Stimulated activated CD8-positive, alpha-beta memory T cell treated with anti-CD3 and anti-CD28 coated beads, Interleukin-12 subunit alpha, Interleukin-12 subunit beta, amount 100 ng/mL, for 4 hours (primary cell): ENCODE data around the gene GABRG3.
"Not testable (repeated sequence)": the region's sequence is repeated elsewhere in the genome, so short reads cannot be mapped to it uniquely, and the experiment has no call there.

Experiments used
- DNase-seq: peaks from one replicate; pipeline ENCODE4 v3.0.0-alpha.2; 2020; ENCODE audit warnings: low read depth

GABRG3 gene

DNA sequence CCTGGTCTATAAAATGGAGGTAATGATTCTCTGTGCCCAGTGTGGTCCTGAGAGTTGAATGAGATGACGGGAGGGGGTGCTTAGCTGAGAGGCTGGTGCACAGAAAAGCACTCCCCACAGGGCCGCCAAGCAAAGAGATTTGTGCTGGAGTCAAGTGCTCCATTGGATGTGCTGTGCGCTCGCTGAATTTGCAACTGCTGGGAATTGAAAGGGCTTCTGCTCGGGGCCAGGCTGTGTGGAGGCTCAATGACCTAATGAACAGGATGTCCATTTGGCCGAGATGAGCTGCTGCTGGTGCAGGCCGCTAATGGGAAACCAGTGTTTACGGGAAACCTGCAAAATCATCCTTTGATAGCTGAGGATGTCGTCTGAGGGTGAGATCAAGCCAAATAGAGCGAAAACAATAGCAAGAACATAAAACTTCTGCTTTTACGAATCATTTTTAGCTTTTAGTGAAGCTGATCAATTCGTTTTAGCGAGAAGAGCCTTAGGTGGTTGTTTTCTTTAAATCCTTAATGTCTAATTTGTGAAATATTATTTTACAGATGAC lies 211.7 kb downstream of the GABRG3 start:
- DNase-seq = no peak

DNA sequence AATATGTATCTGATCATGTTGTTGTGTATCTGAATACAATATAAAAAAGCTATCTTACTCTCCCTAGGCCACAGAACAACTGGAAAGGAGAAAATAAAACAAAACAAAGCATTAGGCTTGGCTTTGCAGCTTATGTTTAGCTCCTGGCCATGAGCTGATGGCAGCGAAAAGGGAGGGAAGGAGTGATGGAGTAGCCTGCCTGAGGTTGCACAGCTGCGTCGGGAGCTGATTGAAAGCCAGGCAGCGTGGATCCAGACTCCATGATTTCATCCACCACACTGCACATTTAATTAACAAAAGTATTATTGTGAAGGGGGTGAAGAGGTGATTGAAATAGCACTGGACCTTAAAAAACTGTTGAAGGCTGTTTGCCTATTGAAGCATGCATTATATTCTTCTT lies 212.2 kb downstream of the GABRG3 start:
- no peak for DNase-seq

DNA sequence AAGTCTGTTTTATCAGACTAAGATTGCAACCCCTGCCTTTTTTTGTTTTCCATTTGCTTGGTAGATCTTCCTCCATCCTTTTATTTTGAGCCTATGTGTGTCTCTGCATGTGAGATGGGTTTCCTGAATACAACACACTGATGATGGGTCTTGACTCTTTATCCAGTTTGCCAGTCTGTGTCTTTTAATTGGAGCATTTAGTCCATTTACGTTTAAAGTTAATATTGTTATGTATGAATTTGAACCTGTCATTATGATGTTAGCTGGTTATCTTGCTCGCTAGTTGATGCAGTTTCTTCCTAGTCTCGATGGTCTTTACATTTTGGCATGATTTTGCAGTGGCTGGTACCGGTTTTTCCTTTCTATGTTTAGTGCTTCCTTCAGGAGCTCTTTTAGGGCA lies 220.5 kb downstream of the GABRG3 start:
- DNase-seq = not testable (repeated sequence)

DNA sequence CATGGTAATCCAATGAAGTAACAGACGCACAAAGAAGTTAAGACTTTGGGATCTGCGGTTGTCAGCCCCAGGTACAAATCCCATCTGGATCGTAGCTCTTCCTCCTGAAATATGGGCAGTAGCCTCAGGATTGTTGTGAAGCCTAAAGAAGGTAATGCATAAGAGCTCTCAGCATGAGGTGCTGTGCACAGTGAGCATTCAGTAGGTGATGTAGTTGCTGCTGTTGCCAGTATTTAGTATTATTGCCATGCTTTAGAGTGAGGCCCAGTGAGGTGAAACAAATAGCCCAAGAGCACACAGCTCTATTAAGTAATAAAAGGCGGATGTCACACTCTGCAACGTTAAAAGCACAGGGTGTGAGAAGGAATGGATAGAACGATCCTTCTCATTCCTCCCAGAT lies 225.7 kb downstream of the GABRG3 start:
- DNase-seq = no peak

DNA sequence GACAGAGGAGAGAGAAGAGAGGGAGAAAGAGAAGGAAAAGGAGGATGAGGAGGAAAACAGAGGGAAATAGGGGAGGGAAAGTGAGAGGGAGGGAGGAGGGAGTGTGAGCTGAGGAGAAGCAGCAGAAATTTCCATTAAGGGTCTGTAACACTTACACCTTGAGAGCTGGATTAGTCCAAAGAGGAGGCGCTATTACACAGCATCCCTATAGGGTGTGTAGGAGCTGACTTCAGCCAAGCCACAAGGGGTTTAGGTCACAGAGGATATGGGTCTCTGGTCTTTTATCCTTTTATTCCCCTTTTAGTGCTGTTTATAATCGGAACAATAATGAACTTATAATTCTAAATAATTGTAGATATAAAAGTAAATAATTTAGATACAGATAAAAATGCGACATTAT lies 230.4 kb downstream of the GABRG3 start:
- no peak for DNase-seq

DNA sequence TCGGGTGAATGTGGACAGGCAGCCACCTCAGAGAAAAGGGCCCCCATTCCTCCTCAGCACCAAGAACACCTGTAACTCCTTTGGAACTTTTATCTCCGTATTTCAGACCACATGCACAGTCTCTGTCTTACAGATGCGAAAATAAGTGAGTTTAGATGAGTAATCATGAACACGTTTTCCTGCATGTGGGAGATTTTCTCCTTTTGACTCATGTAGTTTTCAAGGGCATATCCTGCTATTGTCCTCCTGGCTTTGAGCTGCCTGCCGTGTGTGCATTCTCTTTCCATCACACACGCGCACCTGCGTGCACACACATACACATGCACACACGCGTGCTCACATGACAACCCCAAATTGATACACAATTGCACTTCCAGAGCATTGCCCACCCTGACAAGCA lies 239.2 kb downstream of the GABRG3 start:
- DNase-seq = no peak

DNA sequence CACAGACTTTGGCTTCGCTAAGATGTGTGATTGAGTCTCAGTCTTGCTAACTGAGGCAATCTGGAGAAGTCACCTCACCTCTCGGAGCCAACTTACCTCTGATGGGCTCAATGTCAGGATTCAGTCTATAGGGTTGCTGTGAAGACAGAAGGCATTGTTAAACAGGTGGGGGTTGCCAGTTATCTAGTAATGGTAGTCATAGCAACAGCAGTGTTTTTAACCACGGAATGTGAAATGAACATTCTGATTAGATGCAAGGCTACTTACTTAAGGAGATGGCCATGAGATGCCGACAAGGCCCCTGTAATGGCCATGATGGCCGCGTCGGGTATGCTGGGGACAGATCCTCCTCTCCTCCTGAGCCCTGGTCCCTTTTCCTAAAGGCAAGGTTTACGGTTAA lies 243.1 kb downstream of the GABRG3 start:
- no peak for DNase-seq

DNA sequence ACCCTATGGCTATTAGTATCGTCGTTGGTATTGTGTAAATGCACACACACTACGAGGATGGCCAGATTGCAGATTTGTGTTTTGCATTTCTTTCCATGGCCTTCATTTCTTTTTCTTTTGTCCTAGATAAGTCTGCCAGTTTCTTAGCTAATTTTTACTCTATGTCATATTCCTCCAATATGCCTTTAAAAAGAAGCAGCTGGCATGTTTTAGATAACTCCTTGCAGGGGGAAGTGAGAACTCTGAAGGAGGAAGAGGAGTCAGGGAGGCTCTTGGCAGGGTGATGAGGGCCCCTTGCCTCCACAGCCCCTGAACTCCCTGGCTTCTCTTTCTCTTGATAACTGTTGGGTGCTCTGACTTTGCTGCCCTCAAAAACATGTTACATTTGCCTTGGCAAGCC lies 244.0 kb downstream of the GABRG3 start:
- DNase-seq = no peak

DNA sequence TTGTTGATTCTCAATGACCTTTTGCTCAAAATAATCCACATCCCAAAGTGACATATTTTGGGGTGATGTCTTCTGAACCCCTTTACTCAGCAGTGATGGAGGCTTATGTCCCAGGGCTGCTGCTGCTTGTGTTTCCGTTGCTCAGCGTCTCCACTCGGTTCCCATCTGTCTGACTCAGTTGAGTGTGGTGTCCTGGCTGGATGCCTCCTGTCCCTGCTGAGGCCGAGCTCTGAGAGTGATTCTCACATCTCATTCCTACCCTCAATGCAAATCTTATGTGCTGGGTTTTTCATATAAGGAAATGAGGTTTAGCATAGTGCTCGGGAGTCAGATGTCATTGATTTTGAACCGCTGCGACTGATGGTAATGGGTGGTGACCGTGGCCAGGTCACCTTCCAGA lies 247.4 kb downstream of the GABRG3 start:
- DNase-seq = no peak

DNA sequence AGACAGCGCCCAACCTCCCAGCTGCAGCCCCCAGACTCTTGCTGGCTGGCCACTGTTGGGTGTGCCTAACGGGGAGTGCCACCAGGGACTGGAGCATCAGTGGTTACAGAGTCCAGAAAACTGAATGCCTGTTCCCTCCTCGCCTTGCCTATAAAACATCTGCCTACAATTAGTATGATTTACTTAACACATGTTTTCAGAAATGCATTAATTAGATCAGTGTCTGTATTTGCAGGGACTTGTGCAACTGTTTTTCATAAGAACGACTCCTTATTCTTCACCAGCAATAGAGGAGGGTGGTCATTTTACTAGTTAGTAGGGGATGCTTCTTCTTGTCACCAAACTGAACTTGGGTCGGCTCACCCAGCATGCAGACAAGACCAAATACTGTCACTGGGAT lies 248.7 kb downstream of the GABRG3 start:
- DNase-seq = no peak

DNA sequence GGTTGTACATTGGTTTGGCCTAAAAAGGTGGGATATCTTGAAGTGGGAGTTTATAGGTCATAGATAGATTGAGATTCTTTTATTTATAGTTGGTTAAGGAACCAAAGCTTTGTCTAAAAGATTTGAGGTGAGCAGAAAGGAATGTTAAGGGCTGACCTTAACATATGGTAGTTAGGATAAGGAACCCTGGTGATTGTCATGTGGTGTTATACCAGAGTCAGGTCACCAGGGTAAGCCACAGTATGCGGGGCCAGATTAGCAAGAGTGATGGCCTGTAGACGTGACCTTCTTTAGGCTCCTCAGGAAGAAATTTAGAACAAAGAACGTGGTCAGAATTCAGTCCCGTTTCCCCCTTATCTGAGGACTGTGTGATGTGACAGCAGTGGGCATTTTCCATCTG lies 249.2 kb downstream of the GABRG3 start:
- no peak for DNase-seq

DNA sequence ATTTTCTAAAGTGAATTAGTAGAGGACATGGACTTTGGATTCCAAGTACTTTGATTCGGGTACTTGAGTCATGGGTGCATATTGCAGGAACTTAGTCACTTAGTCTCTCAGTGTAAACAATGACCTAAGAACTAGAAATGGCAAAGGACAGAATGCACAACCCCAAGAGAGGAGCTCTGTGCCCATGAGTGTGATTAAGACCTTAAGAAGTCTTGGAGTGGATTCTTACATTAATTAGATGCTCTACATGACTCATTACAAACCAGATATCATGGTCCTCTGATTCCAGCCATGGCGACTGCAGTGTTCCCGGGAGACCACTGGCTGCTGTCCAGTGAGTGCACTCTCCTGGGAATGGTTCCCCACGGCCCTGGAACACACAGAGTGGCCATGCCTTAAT lies 251.5 kb downstream of the GABRG3 start:
- no peak for DNase-seq

DNA sequence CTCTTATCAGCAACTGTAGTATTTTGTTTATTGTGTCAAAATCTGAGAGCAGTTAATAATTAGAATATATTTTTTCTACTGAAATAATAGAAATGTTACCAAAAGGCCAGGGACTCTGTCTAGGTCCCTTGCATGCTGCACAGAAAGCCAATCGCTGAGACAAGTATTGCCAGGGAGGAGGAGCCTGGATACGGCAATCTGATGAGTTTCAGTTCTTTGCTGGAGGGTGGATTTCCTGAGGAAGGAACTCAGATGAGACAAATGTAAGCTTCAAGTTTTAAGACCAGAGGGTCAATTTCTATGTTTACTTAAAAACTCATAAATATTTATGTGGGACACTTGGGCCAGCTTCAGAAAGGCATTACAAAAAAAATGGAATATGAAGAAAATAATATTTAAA lies 252.2 kb downstream of the GABRG3 start:
- no peak for DNase-seq

DNA sequence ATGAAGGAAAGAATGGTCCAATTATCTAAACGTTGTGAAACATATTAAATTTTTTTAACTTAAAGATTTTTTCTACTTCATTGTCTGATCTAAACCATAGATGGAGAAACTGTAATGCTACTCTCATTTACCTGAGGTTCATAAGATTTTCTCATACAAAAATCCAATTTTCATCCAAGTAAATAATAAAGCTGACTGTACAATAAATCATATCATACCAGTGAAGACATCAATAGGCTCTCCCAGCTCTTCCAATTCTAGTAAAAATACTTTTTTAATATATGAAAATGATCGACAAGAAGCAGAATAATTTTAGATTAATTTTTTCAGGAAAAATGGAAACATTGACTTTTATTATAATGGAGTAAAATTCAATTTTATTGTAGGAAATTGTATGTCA lies 260.8 kb downstream of the GABRG3 start:
- DNase-seq = no peak

DNA sequence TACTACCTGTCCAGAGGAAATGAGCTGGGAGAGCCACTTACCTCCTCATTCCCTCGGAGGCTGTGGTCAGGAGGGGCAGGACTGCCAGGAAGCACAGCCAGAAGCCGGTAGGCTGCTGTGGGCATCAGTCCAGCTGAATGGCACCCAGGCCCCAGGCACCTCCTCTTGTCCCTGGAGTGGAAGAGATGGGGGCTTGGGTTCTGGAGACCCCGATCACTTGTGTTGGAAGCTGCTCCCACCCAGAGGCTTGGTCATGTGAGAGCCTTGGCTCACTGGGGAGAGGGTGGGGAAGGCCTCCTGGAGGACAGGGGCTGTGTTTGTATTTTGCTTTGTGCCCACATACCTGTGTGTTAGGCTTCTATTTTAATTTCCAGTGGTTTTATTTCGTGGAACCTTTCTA lies 261.9 kb downstream of the GABRG3 start:
- no peak for DNase-seq

DNA sequence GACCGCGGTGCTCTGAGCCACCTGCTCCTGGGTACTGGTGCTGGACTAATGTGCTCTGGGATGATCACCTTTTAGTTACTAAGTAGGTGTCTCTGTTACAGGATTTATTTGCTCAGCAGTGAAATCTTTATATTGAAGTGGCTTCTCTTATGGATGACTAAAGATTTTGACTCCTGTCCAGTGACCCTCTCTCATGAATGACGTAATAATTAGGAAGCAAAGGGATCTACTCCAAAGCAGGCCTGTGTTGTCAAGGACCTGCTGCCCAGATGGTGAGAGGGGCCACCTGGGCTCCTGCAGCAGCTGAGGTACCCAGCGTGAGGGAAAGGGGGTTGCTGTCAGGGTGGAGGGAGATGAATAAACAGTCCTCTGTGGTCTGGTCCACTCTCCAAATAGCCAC lies 263.6 kb downstream of the GABRG3 start:
- no peak for DNase-seq

DNA sequence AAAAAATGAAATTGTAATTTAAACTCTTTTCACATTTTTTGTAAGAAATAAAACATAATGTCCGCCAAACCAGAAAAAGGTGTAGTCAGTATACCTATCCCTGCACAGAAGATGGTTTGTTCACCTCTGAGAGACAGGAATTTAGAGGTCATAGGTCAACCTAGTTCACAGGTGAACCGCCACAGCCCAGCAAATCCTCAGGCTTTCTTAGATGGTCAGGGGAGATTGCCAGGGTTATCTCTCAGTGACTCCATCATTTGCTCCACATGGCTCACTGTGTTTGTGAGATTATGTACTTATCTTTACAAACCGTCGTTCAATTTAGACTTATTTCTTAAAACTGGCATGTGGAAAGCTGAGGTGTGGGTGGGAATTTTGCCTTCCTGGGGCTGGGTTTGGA lies 264.2 kb downstream of the GABRG3 start:
- no peak for DNase-seq

DNA sequence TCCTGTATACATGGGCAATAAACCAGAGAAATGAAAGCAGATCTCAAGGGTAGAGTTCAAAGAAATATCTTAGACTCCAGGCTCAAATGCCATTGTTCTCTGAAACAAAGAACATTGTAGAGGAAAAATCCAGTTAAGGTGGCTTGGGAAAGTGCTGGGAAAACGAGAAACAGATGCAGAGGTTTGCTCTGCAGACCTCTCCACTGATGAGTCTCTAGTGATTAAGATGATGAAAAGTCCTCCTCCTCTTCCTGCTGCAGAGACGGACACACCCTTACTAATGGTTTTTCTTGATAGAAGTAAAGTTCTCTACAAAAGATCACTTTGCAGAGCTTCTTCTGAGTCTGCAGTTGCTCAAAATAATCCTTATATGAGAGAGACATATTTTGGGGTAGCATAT lies 264.7 kb downstream of the GABRG3 start:
- no peak for DNase-seq

DNA sequence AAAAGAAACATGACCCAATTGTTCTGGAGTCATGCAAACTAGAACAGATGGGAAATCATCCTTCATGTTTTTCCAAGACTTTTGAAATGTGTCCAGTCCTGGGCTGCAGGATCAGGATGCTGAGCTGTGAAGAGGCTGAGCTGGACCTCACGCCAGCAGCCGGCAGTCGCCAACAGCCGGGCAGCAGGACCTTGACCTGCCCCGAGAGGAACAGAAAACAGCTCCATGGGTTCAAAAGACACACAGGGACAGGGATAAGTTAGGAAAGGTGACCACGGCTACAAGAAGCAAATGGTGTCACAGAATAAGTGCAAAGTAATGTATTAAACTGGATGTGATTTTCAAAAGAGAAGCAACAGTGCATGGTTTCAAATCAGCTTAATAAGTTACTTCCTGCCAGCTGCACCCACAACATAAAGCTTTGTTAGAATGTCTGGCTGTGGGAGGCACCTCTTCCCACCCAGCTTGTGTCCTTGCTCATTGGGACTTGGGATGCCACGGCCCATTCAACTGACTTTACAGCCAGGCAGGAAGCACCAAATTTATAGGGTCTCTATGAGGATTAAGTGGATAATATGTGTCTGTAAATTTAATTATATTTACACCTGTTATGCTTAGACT lies 266.4 kb downstream of the GABRG3 start:
- no peak for DNase-seq

DNA sequence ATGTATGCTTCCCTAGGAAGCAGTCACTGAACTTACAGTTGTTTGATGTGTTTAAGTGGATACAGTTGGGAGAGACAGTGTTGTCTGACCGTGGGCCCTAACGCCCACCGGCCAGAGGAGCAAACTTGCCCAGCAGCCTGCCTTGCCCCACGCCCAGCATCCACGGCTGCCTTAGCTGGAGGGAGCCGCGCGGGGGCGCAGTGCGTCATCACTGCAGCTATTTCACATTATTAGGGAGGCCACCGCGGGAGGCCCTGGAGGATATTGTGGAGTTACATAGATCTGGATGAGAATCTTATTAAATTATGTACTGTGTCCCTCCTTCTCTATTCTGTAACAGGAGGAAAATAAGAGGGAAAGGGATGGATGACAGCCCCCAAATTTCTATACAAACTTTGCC lies 267.2 kb downstream of the GABRG3 start:
- no peak for DNase-seq

DNA sequence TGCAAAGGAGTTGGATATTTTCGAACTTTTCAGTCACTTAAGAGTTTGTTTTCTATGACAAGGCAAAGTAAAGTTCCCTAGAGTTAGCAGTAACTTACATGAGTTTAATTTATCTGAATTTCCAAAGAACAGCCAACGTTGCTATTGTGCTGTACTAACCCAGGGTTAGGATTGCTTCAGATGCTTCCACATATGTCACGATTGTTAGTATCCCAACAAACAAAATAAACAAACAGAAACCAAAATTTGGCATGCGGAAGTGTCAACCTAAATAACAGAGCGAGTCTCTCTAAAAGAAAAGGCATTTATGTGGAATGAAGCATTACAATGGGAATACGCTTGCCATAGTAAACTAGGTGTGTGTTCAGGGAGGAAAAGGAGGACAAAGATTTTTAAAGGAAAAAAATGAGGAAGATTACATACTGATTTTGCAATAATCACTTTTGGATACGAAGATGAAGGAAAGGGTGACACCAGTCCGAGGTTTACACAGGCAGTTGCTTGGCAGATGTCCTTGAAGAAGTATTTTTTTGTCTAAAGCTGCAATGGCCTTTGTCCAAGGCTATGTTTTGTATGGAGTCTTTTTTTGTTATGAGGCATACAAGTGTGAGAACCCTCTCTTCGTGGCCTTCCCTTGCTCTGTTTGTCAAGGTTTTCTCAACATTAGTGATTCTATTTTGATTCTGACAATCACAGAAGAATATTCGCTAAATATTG lies 267.9 kb downstream of the GABRG3 start:
- DNase-seq = no peak

DNA sequence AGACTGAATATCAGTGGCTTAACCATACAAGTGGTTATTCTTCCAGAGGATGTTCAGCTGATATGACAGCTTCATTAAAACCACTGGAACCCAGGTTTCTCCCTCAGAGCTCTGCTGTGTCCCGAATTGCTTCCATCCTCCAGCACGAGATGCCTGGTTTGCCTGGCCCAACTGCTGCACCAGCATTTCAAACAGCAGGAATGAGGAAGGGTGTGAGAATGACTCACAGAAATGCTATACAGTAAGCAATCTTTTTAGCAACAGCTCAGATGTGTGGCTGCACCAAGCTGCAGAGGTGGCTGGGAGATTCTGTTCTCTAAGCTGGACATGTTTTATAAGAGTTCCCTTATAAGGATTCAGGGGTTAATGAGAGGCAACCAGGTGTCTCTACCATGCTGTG lies 271.0 kb downstream of the GABRG3 start:
- no peak for DNase-seq

DNA sequence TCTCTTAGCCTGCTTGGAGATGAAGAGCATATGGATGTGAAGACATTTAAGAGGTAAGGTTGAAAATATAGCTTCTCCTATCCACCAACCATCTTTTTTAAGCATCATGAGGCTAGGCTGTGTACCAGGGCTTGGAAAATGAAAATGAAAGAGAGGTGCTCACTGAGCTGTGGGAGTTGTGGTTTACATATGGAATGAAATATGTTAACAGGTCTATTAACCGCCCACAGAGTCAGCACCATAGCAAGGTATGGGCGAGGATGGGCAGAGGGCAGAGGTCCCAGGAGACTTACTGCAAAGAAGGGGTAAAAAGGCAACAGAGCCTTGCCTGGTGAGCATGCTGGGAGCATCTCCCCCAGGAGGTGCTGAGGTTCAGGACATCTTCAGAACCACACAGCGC lies 273.1 kb downstream of the GABRG3 start:
- DNase-seq = no peak

DNA sequence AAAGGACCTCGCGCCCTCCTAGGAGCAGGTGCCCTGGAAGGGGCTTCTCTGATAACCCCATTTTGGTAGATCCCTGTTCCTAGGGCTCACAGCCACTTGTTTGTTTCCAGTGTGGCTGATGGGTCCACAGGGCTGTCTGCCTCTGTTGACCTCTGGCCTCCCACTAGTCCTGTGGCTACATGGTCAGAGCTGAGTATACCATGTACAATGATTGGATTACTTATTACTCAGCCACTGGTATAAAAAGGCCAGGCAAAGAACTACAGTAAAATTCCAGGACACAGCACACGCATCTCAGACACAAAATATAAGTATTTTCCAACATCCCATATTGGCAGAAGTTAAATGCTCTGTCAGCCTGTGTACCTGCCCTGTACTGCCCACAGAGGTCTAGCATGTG lies 277.3 kb downstream of the GABRG3 start:
- no peak for DNase-seq
